A172 (cell line): Measurements from ENCODE around the gene CCDC3. TPM values are rescaled to one million over a fixed set of nuclear protein-coding genes. Genes with fewer than 3 reads are reported as not detected.

ENCODE experiments used
- total RNA-seq: library from RNA; depleted of rRNA; stranded (reverse); fragments of >200 nt; shearing (Covaris generic); gene quantifications from 2 replicates; pipeline ENCODE4 v1.2.3, GENCODE V29; 2014; rRNA removed

CCDC3 gene
- total RNA-seq, 1 experiment from 2014 or later, result 0.03 TPM

Other genes with a start within 250 kb of the CCDC3 start
- 73.9 and 76.6 TPM in 2 replicates for gene OPTN, start 98.5 kb upstream of the CCDC3 start, total RNA-seq
- gene MCM10, start 159.8 kb upstream of the CCDC3 start, total RNA-seq, result 33.6 and 34.4 TPM in 2 replicates
- gene UCMA, start 232.7 kb upstream of the CCDC3 start, total RNA-seq, result not detected in 2 replicates